ENCODE data around the gene SYNGAP1. TPM values are rescaled to one million over a fixed set of nuclear protein-coding genes. Genes with fewer than 3 reads are reported as not detected.
"Not testable (repeated sequence)": the region's sequence is repeated elsewhere in the genome, so short reads cannot be mapped to it uniquely, and the experiment has no call there.

Gene SYNGAP1
- total RNA-seq, 2 donors from 2014 or later: 5.4 to 5.6 TPM

DNA sequence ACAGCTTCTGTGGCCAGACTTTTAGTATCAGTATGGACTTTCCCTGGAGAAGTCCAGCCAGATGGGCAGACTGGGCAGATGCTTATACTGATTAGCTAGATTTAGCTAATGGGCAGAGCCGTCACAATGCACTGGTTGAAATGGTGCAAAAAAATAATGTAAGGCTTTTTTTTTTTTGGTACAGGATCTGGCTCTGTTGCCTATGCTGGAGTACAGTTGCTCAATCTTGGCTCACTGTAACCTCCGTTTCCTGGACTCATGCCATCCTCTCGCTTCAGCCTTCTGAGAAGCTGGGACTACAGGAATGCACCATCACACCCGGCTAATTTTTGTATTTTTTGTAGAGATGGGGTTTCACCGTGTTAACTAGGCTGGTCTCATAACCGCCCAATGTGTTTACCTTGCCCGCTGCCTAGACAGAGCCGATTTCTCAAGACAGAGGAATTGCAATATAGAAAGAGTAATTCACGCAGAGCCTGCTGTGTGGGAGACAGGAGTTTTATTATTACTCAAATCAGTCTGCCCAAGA is 44.7 kb upstream of the SYNGAP1 start:
- peak; percentile 77 to 87 (median 82) for DNase-seq
- TF ChIP-seq, protein P1, sequence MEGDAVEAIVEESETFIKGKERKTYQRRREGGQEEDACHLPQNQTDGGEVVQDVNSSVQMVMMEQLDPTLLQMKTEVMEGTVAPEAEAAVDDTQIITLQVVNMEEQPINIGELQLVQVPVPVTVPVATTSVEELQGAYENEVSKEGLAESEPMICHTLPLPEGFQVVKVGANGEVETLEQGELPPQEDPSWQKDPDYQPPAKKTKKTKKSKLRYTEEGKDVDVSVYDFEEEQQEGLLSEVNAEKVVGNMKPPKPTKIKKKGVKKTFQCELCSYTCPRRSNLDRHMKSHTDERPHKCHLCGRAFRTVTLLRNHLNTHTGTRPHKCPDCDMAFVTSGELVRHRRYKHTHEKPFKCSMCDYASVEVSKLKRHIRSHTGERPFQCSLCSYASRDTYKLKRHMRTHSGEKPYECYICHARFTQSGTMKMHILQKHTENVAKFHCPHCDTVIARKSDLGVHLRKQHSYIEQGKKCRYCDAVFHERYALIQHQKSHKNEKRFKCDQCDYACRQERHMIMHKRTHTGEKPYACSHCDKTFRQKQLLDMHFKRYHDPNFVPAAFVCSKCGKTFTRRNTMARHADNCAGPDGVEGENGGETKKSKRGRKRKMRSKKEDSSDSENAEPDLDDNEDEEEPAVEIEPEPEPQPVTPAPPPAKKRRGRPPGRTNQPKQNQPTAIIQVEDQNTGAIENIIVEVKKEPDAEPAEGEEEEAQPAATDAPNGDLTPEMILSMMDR (IDR thresholded peaks at IDR 0.05): no peak
- no peak for TF ChIP-seq POLR2A (IDR thresholded peaks at IDR 0.05)
- 11 to 17% methylated on average over 9 of the region's 9 CpGs for WGBS, 2 donors
- Histone ChIP-seq H3K4me1 (peaks cover 13% of the 10 kb centered on the region), H3K9me3 (no peaks in the 10 kb centered on the region), H3K27ac (peak overlapping the region in 2 of 4 donors; percentile 34 to 57), H3K4me3 (no peak overlapping the region), H3K27me3 (no peaks in the 10 kb centered on the region), H3K36me3 (replicated peaks in 1 of 2; ENCODE audit: insufficient read depth in 1 of 2, low read depth in 2 of 2) (no peaks in the 10 kb centered on the region)
- intact Hi-C loops (cut with DNase I): no loop called here
- peak; percentile 88 for ATAC-seq

DNA sequence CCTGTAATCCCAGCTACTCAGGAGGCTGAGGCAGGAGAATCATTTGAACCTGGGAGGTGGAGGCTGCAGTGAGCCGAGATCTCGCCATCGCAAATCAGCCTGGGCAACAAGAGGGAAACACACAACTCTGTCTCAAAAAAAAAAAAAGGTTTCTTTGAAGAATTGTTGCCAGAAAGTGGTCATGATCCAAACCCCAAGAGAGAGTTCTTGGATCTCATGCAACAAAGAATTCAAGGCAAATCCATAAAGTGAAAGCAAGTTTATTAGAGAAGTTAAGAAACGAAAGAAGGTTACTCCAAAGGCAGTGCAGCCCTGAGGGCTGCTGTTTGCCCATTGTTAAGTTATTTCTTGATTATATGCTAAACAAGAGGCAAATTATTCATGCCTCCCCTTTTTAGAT is 42.7 kb upstream of the SYNGAP1 start:
- 72 to 83% methylated on average over 4 of the region's 4 CpGs for WGBS, 2 donors
- Histone ChIP-seq H3K36me3 (replicated peaks in 1 of 2; ENCODE audit: insufficient read depth in 1 of 2, low read depth in 2 of 2) (no peaks in the 10 kb centered on the region), H3K9me3 (no peaks in the 10 kb centered on the region), H3K27ac (no peak overlapping the region), H3K4me1 (peaks cover 13% of the 10 kb centered on the region), H3K27me3 (no peaks in the 10 kb centered on the region), H3K4me3 (no peak overlapping the region)
- TF ChIP-seq, protein P1 (IDR thresholded peaks at IDR 0.05): no peak
- TF ChIP-seq POLR2A (IDR thresholded peaks at IDR 0.05): no peak
- intact Hi-C loops (cut with DNase I): no loop called here
- ATAC-seq (no peak), DNase-seq (no peak)

DNA sequence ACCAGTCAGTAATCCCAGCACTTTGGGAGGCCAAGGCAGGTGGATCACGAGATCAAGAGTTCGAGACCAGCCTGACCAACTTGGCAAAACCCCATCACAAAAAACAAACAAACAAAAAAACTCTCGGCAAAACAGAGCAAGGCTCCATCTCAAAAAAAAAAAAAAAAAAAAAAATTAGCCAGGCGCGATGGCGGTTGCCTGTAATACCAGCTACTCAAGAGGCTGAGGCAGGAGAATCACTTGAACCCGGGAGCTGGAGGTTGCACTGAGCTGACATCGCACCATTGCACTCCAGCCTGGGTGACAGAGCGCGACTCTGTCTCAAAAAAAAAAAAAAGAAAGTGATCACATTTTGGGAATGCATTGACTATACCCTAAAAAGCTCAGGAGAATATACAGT is 40.7 kb upstream of the SYNGAP1 start:
- H3K36me3 ChIP-seq (replicated peaks in 1 of 2; ENCODE audit: insufficient read depth in 1 of 2, low read depth in 2 of 2); ATAC-seq; H3K27ac ChIP-seq; intact Hi-C loops (cut with DNase I); H3K27me3 ChIP-seq; H3K4me3 ChIP-seq; H3K9me3 ChIP-seq; DNase-seq: not testable (repeated sequence)
- peaks cover 13% of the 10 kb centered on the region for H3K4me1 ChIP-seq
- 88 to 90% methylated on average over 9 to 10 of the region's 10 CpGs for WGBS, 2 donors

DNA sequence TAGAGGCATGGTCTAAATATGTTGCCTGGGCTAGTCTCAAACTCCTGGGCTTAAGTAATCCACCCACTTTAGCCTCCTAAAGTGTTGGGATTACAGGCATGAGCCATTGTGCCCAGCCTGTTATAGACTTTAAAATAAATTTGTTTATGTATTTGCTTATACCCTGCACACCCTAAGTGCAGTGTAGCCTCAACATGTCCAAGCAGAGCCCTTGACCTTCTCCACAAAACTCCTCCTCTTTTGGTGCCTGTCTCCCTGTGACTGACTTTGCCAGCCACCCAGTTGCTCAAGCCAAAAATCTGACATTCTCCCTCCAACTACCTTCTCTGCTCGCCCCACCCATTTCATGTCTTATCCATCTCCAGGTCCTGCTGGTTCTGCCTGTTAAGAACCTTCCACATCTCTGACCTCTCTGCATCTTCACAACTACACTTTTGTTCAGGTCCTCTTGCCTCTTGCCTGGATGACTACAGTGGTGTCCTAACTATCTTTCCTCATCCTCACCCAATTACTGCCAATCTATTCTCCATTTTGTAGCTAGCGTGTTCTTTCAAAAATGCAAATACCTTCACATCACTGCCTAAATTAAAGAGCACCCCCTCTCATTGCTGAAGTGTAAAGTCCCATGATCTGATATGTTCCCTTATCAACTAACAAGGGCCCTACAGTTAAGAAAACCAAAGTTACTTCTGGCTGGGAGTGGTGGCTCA is 39.4 kb upstream of the SYNGAP1 start:
- WGBS, 2 donors: 81 to 85% methylated on average over 2 of the region's 2 CpGs
- ATAC-seq: no peak
- Histone ChIP-seq H3K9me3 (no peaks in the 10 kb centered on the region), H3K4me1 (peaks cover 3% of the 10 kb centered on the region), H3K36me3 (replicated peaks in 1 of 2; ENCODE audit: insufficient read depth in 1 of 2, low read depth in 2 of 2) (no peaks in the 10 kb centered on the region), H3K4me3 (no peak overlapping the region), H3K27me3 (no peaks in the 10 kb centered on the region), H3K27ac (no peak overlapping the region)
- intact Hi-C loops (cut with DNase I): no loop called here
- no peak for DNase-seq
- TF ChIP-seq, protein P1 (IDR thresholded peaks at IDR 0.05): no peak
- no peak for TF ChIP-seq POLR2A (IDR thresholded peaks at IDR 0.05)

DNA sequence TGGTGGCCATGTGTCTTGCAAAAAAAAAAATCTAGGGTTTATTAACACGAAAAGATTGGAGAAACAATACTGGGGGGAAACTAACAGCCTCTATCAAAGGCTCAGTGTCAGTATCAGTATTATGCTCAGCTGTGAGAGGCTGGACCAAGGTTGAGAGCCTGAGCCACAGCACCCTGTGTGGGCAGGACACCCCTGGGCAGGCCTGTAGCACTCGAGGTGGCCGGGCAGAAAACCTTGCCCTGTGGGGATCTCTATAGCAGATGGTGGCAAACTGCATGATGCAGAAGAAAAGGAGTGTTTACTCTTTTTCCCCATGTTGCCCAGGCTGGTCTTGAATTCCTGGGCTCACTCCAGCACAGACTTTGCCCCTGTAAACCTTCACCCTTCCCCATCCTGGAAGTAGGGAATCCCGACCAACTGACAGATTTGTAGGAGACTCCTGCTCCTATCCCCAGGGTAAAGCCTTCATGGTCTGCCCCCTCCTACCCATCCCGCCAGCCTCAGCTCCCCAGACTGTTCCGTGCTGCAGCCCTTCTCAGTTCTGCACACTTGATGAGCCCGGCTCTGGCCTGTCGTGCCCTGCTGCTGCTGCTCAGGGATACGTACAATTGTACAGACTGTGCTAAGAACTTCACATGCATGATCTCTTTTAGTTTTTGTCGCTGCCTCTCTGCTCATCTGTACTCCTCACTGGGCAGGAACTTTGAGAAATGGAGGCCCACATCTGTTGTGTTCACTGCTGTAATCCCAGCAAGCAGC is 36.3 kb upstream of the SYNGAP1 start:
- Histone ChIP-seq H3K4me3 (no peak overlapping the region), H3K36me3 (replicated peaks in 1 of 2; ENCODE audit: insufficient read depth in 1 of 2, low read depth in 2 of 2) (no peaks in the 10 kb centered on the region), H3K27ac (no peak overlapping the region), H3K9me3 (no peaks in the 10 kb centered on the region), H3K27me3 (no peaks in the 10 kb centered on the region), H3K4me1 (no peaks in the 10 kb centered on the region)
- DNase-seq (no peak), ATAC-seq (no peak)
- WGBS, 2 donors: 59 to 74% methylated on average over 10 of the region's 10 CpGs
- intact Hi-C loops (cut with DNase I): no loop called here
- TF ChIP-seq POLR2A (IDR thresholded peaks at IDR 0.05): no peak
- TF ChIP-seq, protein P1 (IDR thresholded peaks at IDR 0.05): no peak
